A549 (cell line): ENCODE results near the gene PXDN. TPM values are rescaled to one million over a fixed set of nuclear protein-coding genes. Genes with fewer than 3 reads are reported as not detected.

Source experiments
- ATAC-seq, 2 experiments: fragments of 200-7000 bp in 1 of 2; fragments of >200 bp in 1 of 2; cut with Nextera tagmentation in 1 of 2; cut with Tn5 transposase in 1 of 2; 3 replicates each; pipeline versions ENCODE4 v1.8.0 to v1.9.1; 2018 to 2020; ENCODE audit warnings: mild to moderate bottlenecking in 1 of 2, moderate library complexity in 1 of 2
- CTCF ChIA-PET: fragments of 300-600 bp; sonication (Branson Sonifier 250); formaldehyde crosslinking; extraction: SDS; loops from one replicate; lab custom pipeline; 2021; ENCODE audit warnings: antibody characterized with exemption, inconsistent platforms; lab: Yijun Ruan, JAX
- POLR2A ChIA-PET: fragments of 350-600 bp; formaldehyde crosslinking; extraction: SDS; loops from one replicate; lab custom pipeline; 2021; ENCODE audit warnings: antibody characterized with exemption, inconsistent platforms; lab: Yijun Ruan, JAX
- DNase-seq, 2 experiments: peaks; one replicate each; pipeline versions ENCODE4 v3.0.0 to v3.0.0-alpha.2; 2011 to 2016; ENCODE audit warnings: low read depth in 1 of 2, low spot score in 1 of 2
- FAIRE-seq: peaks from 2 replicates; lab custom pipeline; 2011; peaks lifted over from hg19 to GRCh38; lab: Jason Lieb, UNC
- H3K27ac ChIP-seq, 2 experiments: fragments of >200 bp; sonication (Bioruptor Twin); formaldehyde crosslinking; 3 replicates each; pipeline ENCODE4 v1.5.1; 2016 to 2017
- H3K4me1 ChIP-seq: fragments of >200 bp; sonication (Bioruptor Twin); formaldehyde crosslinking; 3 replicates; pipeline ENCODE4 v1.6.1; 2016
- H3K4me2 ChIP-seq: fragments of >200 bp; sonication (Bioruptor Twin); formaldehyde crosslinking; 3 replicates; pipeline ENCODE4 v1.6.1; 2016
- H3K4me3 ChIP-seq: fragments of >200 bp; sonication (Bioruptor Twin); formaldehyde crosslinking; 3 replicates; pipeline ENCODE4 v1.5.1; 2016
- H3K9me3 ChIP-seq: fragments of >200 bp; sonication (Bioruptor Twin); formaldehyde crosslinking; 3 replicates; pipeline ENCODE4 v1.6.1; 2016
- CEBPB ChIP-seq, 2 experiments: fragments of >200 bp in 1 of 2; sonication (Bioruptor Twin) in 1 of 2; formaldehyde crosslinking in 1 of 2; IDR thresholded peaks; 2 replicates each; pipeline ENCODE4 v1.6.1; 2012 to 2016
- CTCF ChIP-seq: fragments of >200 bp; sonication (Bioruptor Twin); formaldehyde crosslinking; IDR thresholded peaks from 3 replicates; pipeline ENCODE4 v1.5.1; 2016
- EHMT2 ChIP-seq: fragments of 200-600 bp; sonication (generic); IDR thresholded peaks from 2 replicates; pipeline ENCODE4 v1.6.1; 2016; ENCODE audit warnings: antibody characterized with exemption, low read depth, mild to moderate bottlenecking, moderate library complexity
- ELK1 ChIP-seq: fragments of 150-350 bp; IDR thresholded peaks from 2 replicates; pipeline ENCODE4 v1.6.1; 2014; ENCODE audit warnings: low read depth, mild to moderate bottlenecking, low read length
- EP300 ChIP-seq, 2 experiments: fragments of >200 bp; sonication (Bioruptor Twin); formaldehyde crosslinking; IDR thresholded peaks; 2 replicates in 1 of 2; 3 replicates in 1 of 2; pipeline ENCODE4 v1.6.1; 2016 to 2017
- HDAC2 ChIP-seq: fragments of 200-600 bp; sonication (generic); IDR thresholded peaks from 2 replicates; pipeline ENCODE4 v1.6.1; 2016
- HES2 ChIP-seq: fragments of >200 bp; sonication (Bioruptor Twin); formaldehyde crosslinking; IDR thresholded peaks from 2 replicates; pipeline ENCODE4 v1.6.1; 2016
- HEYL ChIP-seq: fragments of 250-450 bp; sonication (Bioruptor Pico); IDR thresholded peaks from 2 replicates; pipeline ENCODE4 v1.8.0; 2021; ENCODE audit warnings: mild to moderate bottlenecking, moderate library complexity
- HOXA7 ChIP-seq: fragments of 250-450 bp; sonication (Bioruptor Pico); IDR thresholded peaks from 2 replicates; pipeline ENCODE4 v1.5.0; 2020; ENCODE audit warnings: mild to moderate bottlenecking, moderate library complexity
- JUN ChIP-seq, 2 experiments: fragments of >200 bp; sonication (Bioruptor Twin); formaldehyde crosslinking; IDR thresholded peaks; 2 replicates in 1 of 2; 3 replicates in 1 of 2; pipeline ENCODE4 v1.6.1; 2016 to 2017
- KDM1A ChIP-seq: fragments of 200-600 bp; sonication (generic); IDR thresholded peaks from 2 replicates; pipeline ENCODE4 v1.6.1; 2016; ENCODE audit warnings: low read depth, mild to moderate bottlenecking
- MAFK ChIP-seq: fragments of 450-650 bp; IDR thresholded peaks from 2 replicates; pipeline ENCODE4 v1.6.1; 2014; ENCODE audit not compliant: partially characterized antibody
- MAX ChIP-seq: IDR thresholded peaks from 2 replicates; pipeline ENCODE4 v1.6.1; 2012
- MYC ChIP-seq: IDR thresholded peaks from 2 replicates; pipeline ENCODE4 v1.6.1; 2012; ENCODE audit warnings: mild to moderate bottlenecking, inconsistent platforms, low read length, improper control_type of control experiment, borderline replicate concordance
- NPAS2 ChIP-seq: fragments of 250-450 bp; sonication (Bioruptor Pico); IDR thresholded peaks from 2 replicates; pipeline ENCODE4 v1.8.0; 2022; ENCODE audit warnings: mild to moderate bottlenecking, moderate library complexity, borderline replicate concordance
- PBX3 ChIP-seq: IDR thresholded peaks from 2 replicates; pipeline ENCODE4 v1.6.1; 2012
- POLR2AphosphoS2 ChIP-seq: conservative IDR thresholded peaks from 2 replicates; pipeline ENCODE4 v1.6.1; 2012; ENCODE audit warnings: low read length, improper control_type of control experiment, inconsistent platforms
- RAD21 ChIP-seq, 2 experiments: fragments of >200 bp in 1 of 2; sonication (Bioruptor Twin) in 1 of 2; formaldehyde crosslinking in 1 of 2; IDR thresholded peaks in 1 of 2; conservative IDR thresholded peaks in 1 of 2; 2 replicates in 1 of 2; 3 replicates in 1 of 2; pipeline ENCODE4 v1.6.1; 2012 to 2018; ENCODE audit warnings: inconsistent platforms in 1 of 2
- RARB ChIP-seq: fragments of 250-450 bp; sonication (Bioruptor Pico); IDR thresholded peaks from 2 replicates; pipeline ENCODE4 v1.8.0; 2021; ENCODE audit warnings: mild to moderate bottlenecking, moderate library complexity
- REST ChIP-seq: fragments of 200-600 bp; sonication (generic); IDR thresholded peaks from 2 replicates; pipeline ENCODE4 v1.6.1; 2016; ENCODE audit warnings: antibody characterized with exemption, mild to moderate bottlenecking, moderate library complexity
- RFX5 ChIP-seq: fragments of 450-650 bp; IDR thresholded peaks from 2 replicates; pipeline ENCODE4 v1.7.1; 2014; ENCODE audit warnings: antibody characterized with exemption, mild to moderate bottlenecking, moderate library complexity
- RNF2 ChIP-seq: fragments of 200-600 bp; sonication (generic); IDR thresholded peaks from 2 replicates; pipeline ENCODE4 v1.6.1; 2016; ENCODE audit warnings: low read depth, mild to moderate bottlenecking, antibody characterized with exemption, moderate library complexity, borderline replicate concordance
- SMC3 ChIP-seq: fragments of >200 bp; sonication (Bioruptor Twin); formaldehyde crosslinking; IDR thresholded peaks from 3 replicates; pipeline ENCODE4 v1.6.1; 2018; ENCODE audit warnings: inconsistent platforms
- USF2 ChIP-seq: fragments of 450-650 bp; IDR thresholded peaks from 2 replicates; pipeline ENCODE4 v1.6.1; 2014; ENCODE audit warnings: antibody characterized with exemption
- WGBS: methylation state at CpG from one replicate; pipeline ENCODE4 v1.1.6; 2017; ENCODE audit errors: missing lambda C conversion rate; 5-methylcytosine and 5-hydroxymethylcytosine counted together
- polyA plus RNA-seq, 4 experiments: library from polyadenylated mRNA; depleted of rRNA in 3 of 4; stranded (reverse); fragments of >200 nt; fragmentation: RNase III in 1 of 4; extraction: RNeasy Plus Mini Kit Qiagen cat#74134 plus additional on column Dnase treatment in 1 of 4; gene quantifications; 2 replicates in 3 of 4; 3 replicates in 1 of 4; pipeline ENCODE4 v1.2.3, GENCODE V29; 2011 to 2017

The PXDN gene
- polyA plus RNA-seq, 2 of the 4 experiments (the other 2 are of a cell fraction) = 3.7 to 7.3 TPM

GRCh38 chr2:1693723-1694122 is 50.6 kb downstream of the PXDN start:
- WGBS = 40% methylated on average over 9 of the region's 9 CpGs
- DNase-seq (no peak), FAIRE-seq (no peak), ATAC-seq (no peak)
- ChIA-PET POLR2A (no interaction called here), CTCF (no interaction called here)
- no peak for TF ChIP-seq SMC3
- no peak for TF ChIP-seq MAX
- no peak for TF ChIP-seq RFX5
- no peak for TF ChIP-seq EP300 (IDR thresholded peaks at IDR 0.05)
- TF ChIP-seq ELK1 = no peak
- no peak for TF ChIP-seq NPAS2 (CRISPR knock-in tag)
- TF ChIP-seq RNF2 = no peak
- TF ChIP-seq CEBPB (IDR thresholded peaks at IDR 0.05) = no peak
- no peak overlapping the region for H3K27ac ChIP-seq
- no peak overlapping the region for H3K4me2 ChIP-seq
- H3K4me3 ChIP-seq = no peak overlapping the region
- peaks cover 3% of the 10 kb centered on the region; the same call in 1 of the 3 replicates for H3K9me3 ChIP-seq
- no peaks in the 10 kb centered on the region for H3K4me1 ChIP-seq

GRCh38 chr2:1692342-1692741 is 52.0 kb downstream of the PXDN start:
- ChIA-PET CTCF (interaction anchor here (0.8 kb wide), 1 partner anchor 8 kb away, joined by 3 read pairs; no protein-coding TSS in a partner anchor), POLR2A (no interaction called here)
- Histone ChIP-seq H3K9me3 (peaks cover 3% of the 10 kb centered on the region; the same call in 1 of the 3 replicates), H3K4me1 (no peaks in the 10 kb centered on the region), H3K4me2 (no peak overlapping the region), H3K4me3 (no peak overlapping the region), H3K27ac (no peak overlapping the region)
- TF ChIP-seq USF2 = no peak
- TF ChIP-seq HES2 = no peak
- no peak for TF ChIP-seq POLR2AphosphoS2
- no peak for TF ChIP-seq KDM1A
- TF ChIP-seq RAD21 (conservative IDR thresholded peaks at IDR 0.05 in 1 of 2, IDR thresholded peaks at IDR 0.05 in 1 of 2) = no peak
- TF ChIP-seq JUN (IDR thresholded peaks at IDR 0.05) = no peak
- TF ChIP-seq EHMT2 = no peak
- no peak for TF ChIP-seq HDAC2
- TF ChIP-seq MYC = no peak
- TF ChIP-seq PBX3 = no peak
- no peak for TF ChIP-seq HOXA7 (CRISPR knock-in tag)
- TF ChIP-seq REST = no peak
- TF ChIP-seq CTCF = no peak
- no peak for TF ChIP-seq RARB (CRISPR knock-in tag)
- TF ChIP-seq ELK1 = no peak
- no peak for TF ChIP-seq NPAS2 (CRISPR knock-in tag)
- no peak for TF ChIP-seq HEYL
- no peak for TF ChIP-seq EP300 (IDR thresholded peaks at IDR 0.05)
- TF ChIP-seq MAFK = no peak
- 37% methylated on average over 11 of the region's 11 CpGs for WGBS
- DNase-seq = no peak
- FAIRE-seq = no peak
- peak; percentile 40 to 45; a peak in 2 of 6 replicates for ATAC-seq
